ENCODE measurements around the gene GRB2.

Gene GRB2

DNA sequence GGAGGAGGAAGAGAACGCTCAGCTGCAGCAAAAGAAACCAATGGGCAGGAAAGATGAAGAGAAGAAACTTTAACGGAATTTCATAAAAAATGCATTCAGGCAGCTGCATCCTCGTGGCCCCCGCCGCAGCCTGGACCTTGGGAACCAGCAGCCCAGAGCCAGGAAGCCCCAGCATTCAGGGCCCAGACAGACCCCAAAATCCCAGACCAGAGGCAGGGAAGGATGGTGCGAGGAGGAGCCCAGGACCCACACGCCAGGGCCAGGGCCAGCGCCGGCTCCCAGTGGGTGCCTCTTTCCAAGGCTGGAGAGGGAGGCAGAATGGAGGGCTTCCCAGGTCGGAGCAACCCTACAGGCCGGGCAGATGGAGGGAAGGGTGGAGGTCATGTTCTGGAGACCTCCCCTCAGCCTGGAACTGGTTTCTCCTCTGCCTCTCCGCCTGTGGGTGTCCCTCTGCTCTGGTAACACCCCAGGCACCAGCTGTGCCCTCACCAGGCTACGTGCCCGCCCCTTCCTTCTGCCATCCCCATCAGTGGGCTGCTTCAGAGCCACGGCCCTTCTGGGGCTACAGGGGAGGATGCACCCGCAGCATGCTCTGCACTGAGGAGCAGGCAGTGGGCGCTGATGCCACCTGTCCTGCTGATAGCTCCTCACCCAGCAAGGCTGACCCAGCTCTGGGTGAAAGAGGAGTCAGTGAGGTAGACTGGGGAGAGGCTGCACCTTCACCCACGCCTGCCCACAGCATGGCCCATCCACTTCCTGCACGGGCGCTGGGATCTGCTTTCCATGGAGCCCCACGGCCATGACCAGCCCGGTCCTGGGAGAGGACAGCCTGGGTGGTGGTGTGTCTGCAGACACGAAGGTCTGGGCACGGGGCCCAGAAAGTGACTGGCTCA is 133.3 kb downstream of the GRB2 start:
- DNase-seq: no peak

DNA sequence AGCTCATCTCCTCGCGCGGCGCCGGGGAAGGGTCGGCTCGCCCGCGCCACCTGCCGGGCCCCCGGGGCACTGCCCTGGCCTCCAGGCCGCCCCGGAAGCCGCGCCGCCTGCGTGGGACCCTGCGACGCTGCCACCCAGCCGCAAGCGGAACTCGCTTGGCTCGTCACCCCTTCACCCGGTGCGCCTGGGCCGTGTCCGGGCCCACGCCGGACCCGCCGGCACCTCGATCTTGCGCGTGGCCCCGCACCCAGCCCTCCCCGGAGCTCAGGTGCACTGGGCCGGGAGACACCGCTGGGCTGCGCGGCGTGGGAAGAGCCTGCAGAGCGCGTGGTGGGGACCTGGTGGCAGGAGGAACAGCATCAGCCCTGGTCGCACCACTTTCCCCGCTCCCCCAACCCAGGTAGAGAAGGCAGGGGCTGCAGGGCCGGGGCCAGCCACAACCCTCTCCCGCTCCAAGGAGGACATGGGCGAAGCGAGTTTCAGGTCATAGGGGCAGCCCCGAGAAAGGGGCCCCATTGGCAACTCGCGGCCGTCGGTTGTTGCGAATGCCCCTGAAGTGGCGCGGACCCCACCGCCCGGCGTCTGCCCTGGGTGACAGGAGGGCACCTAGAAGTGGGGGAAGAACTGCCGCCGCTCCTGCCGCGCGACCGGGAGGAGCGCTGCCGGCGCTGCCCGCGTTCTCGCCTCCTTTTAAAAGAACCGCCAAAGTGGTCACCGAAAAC is 134.1 kb downstream of the GRB2 start:
- DNase-seq: peak; percentile 11

DNA sequence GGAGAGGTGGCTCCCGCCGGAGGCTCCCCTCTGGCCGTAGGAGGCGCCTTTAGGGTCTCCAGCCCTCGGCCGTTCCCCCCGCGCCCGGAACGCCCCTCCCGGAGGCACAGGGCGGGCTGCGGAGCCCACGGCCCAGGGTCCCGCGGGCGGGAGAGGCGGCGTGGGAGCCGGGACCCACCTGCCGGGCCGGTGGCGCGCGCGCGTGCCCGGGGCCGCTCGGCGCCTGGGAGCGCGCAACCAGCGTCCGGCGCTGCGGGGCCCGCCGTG is 134.6 kb downstream of the GRB2 start, which contains the start of gene MIF4GD:
Gene MIF4GD (minus strand): TSS at position 266 of the 267 bp plus-strand sequence. CDS start 1,036 bp downstream, outside the sequence.
- no peak for DNase-seq

DNA sequence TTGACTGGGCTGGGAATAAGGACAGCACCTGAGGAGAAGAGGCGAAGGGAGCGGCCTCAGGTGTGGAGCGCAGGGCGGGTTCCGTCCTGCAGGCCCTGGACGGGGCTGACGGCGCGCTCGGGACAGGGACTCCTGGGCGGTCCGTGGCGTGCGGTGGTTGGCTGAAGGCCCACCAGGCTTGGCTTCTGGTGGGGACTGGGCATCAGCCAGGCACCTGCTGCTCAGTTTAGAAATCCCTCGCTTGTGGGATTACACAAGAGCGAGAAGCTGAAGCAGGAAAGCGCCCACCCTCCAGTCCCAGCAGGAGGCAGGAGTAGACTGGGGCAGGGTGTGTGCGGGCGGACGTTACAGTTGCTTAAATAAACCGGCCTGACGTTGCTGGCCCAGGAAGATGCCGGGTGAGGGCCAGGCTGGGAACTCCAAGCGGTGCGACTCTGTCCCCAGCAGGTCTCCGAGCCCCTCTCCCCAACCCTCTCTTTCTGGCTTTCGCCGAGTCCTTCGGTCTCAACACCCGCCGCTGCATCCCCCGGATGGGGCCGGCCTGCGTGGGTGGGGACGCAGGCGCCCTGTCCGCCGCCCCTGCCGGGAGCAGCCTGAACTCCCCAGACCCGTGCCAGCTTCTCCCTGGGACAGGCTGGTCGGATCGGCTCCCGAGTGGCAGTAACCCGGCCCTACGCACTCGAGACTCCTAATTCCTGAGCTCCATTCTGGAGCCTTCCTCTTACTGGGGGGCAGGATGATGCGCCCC is 135.1 kb downstream of the GRB2 start:
- DNase-seq: peak; percentile 48

DNA sequence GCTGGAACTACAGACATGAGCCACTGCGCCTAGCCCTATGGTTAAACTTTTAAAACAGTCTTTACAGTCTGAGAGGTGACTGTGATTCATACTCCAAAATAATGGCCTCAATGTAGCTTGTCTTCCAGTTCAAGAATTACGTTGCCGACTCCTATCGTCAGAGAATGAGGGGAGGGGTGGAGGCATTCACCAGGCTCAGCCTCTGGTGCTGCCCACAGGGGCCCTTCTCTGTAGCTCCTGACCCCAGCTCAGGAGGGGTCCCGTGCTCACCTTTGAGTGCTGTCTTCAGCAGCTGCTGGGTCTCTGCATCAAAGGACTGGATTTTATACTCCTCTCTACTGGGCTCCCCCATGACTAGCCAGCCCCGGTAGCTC is 135.6 kb downstream of the GRB2 start:
- no peak for DNase-seq
